CD8-positive, alpha-beta memory T cell (primary cell): ENCODE data around the gene IL2RA. TPM values are rescaled to one million over a fixed set of nuclear protein-coding genes. Genes with fewer than 3 reads are reported as not detected.

Source experiments
- CTCF ChIA-PET: fragments of 350-600 bp; sonication (Branson Sonifier 250); formaldehyde crosslinking; loops from one replicate; lab custom pipeline; 2021; ENCODE audit warnings: antibody characterized with exemption; lab: Charles Lee
- POLR2A ChIA-PET: fragments of 350-600 bp; sonication (Branson Sonifier 250); formaldehyde crosslinking; loops from one replicate; lab custom pipeline; 2021; ENCODE audit warnings: antibody characterized with exemption; lab: Charles Lee
- DNase-seq, 5 donors: peaks; one replicate each; pipeline versions ENCODE4 v3.0.0 to v3.0.0-alpha.2; 2020 to 2022; ENCODE audit warnings: mixed read lengths in 1 of 5
- H3K27ac ChIP-seq: one replicate; pipeline ENCODE4 v1.7.0; 2013; ENCODE audit warnings: low read depth, mild to moderate bottlenecking, low read length, moderate library complexity
- H3K27me3 ChIP-seq: 2 replicates; pipeline ENCODE4 v1.7.0; 2013; ENCODE audit warnings: low read length, mild to moderate bottlenecking; ENCODE audit not compliant: insufficient read depth, poor library complexity, severe bottlenecking
- H3K36me3 ChIP-seq: 2 replicates; pipeline ENCODE4 v1.7.0; 2013; ENCODE audit warnings: mild to moderate bottlenecking, low read length, moderate library complexity; ENCODE audit not compliant: insufficient read depth
- H3K4me1 ChIP-seq: 2 replicates; pipeline ENCODE4 v1.7.0; 2013; ENCODE audit warnings: mild to moderate bottlenecking, low read length, moderate library complexity; ENCODE audit not compliant: insufficient read depth
- H3K4me3 ChIP-seq: 2 replicates; pipeline ENCODE4 v1.7.0; 2013; ENCODE audit warnings: mild to moderate bottlenecking, low read length
- H3K9me3 ChIP-seq: 2 replicates; pipeline ENCODE4 v1.7.0; 2013; ENCODE audit warnings: mild to moderate bottlenecking, low read length
- H3K27ac Mint-ChIP-seq, 8 donors: one replicate each; pipeline ENCODE4 v1.8.0; 2020 to 2021; ENCODE audit warnings: mixed read lengths in 8 of 8, mild to moderate bottlenecking in 6 of 8, inconsistent platforms in 3 of 8, moderate library complexity in 3 of 8
- H3K27me3 Mint-ChIP-seq, 2 donors: one replicate each; pipeline ENCODE4 v1.8.0; 2020 to 2021; ENCODE audit warnings: mixed read lengths in 2 of 2, mild to moderate bottlenecking in 1 of 2, moderate library complexity in 1 of 2
- H3K36me3 Mint-ChIP-seq, 3 donors: one replicate each; pipeline ENCODE4 v1.8.0; 2020 to 2021; ENCODE audit warnings: mixed read lengths in 3 of 3, inconsistent platforms in 1 of 3, mild to moderate bottlenecking in 1 of 3
- H3K4me1 Mint-ChIP-seq, 3 donors: one replicate each; pipeline ENCODE4 v1.8.0; 2020 to 2021; ENCODE audit warnings: mixed read lengths in 3 of 3, inconsistent platforms in 1 of 3, mild to moderate bottlenecking in 1 of 3
- H3K4me3 Mint-ChIP-seq, 7 donors: one replicate each; pipeline ENCODE4 v1.8.0; 2020 to 2021; ENCODE audit warnings: mixed read lengths in 7 of 7, mild to moderate bottlenecking in 6 of 7, moderate library complexity in 4 of 7, inconsistent platforms in 2 of 7
- H3K9me3 Mint-ChIP-seq, 5 donors: one replicate each; pipeline ENCODE4 v1.8.0; 2020 to 2022; ENCODE audit warnings: mixed read lengths in 5 of 5, mild to moderate bottlenecking in 3 of 5, moderate library complexity in 2 of 5, inconsistent platforms in 1 of 5
- polyA plus RNA-seq: library from polyadenylated mRNA; unstranded; fragments of 300-500 nt; fragmentation: Illumina TruSeq; gene quantifications from one replicate; pipeline ENCODE4 v1.2.3, GENCODE V29; 2021
- total RNA-seq, 2 experiments: library from RNA; stranded (reverse); gene quantifications; one replicate each; pipeline ENCODE4 v1.2.3, GENCODE V29; 2021

The IL2RA gene
- total and polyA plus RNA-seq, 3 experiments from 2014 or later: 8.3 to 1,224 (median 1,178) TPM

GRCh38 chr10:6011558-6011957 is 50.6 kb downstream of the IL2RA start:
- Mint-ChIP-seq H3K4me3 (no peak overlapping the region), H3K36me3 (peaks cover 4 to 19% (median 9%) of the 10 kb centered on the region in 3 donors)
- POLR2A ChIA-PET: no interaction called here

GRCh38 chr10:6010569-6010968 is 51.6 kb downstream of the IL2RA start:
- H3K9me3 ChIP-seq: no peaks in the 10 kb centered on the region
- Mint-ChIP-seq H3K4me1 (peaks cover 10 to 14% (median 11%) of the 10 kb centered on the region in 3 donors), H3K4me3 (no peak overlapping the region), H3K27me3 (peaks cover 8 to 20% of the 10 kb centered on the region in 2 donors), H3K36me3 (peaks cover 4 to 21% (median 9%) of the 10 kb centered on the region in 3 donors), H3K9me3 (peaks cover 0 to 5% (median 2%) of the 10 kb centered on the region in 5 donors), H3K27ac (no peak overlapping the region)
- H3K27ac ChIP-seq: no peak overlapping the region
- no peak for DNase-seq
- no peak overlapping the region for H3K4me3 ChIP-seq
- POLR2A ChIA-PET: no interaction called here
- CTCF ChIA-PET: interaction anchor here (1.2 to 1.4 kb wide), 3 partner anchors 76 to 391 kb away, joined by 3 to 4 read pairs (median 3); no protein-coding TSS in a partner anchor
- H3K36me3 ChIP-seq: no peaks in the 10 kb centered on the region
- no peaks in the 10 kb centered on the region for H3K27me3 ChIP-seq
- H3K4me1 ChIP-seq: peaks cover 12% of the 10 kb centered on the region

More at GRCh38 chr10:6011558-6011957, 50.6 kb downstream of the IL2RA start:
- H3K9me3 ChIP-seq: no peaks in the 10 kb centered on the region
- no peaks in the 10 kb centered on the region for H3K27me3 ChIP-seq
- peaks cover 5 to 13% of the 10 kb centered on the region in 2 donors for H3K27me3 Mint-ChIP-seq
- peak overlapping the region in 2 of 8 donors; percentile 22 to 57 for H3K27ac Mint-ChIP-seq
- peaks cover 12% of the 10 kb centered on the region for H3K4me1 ChIP-seq
- H3K9me3 Mint-ChIP-seq: peaks cover 0 to 5% (median 1%) of the 10 kb centered on the region in 5 donors
- CTCF ChIA-PET: interaction anchor here (1.2 to 1.3 kb wide), 3 partner anchors 12 to 390 kb away, joined by 3 read pairs; no protein-coding TSS in a partner anchor
- DNase-seq: no peak
- H3K4me3 ChIP-seq: no peak overlapping the region
- peaks cover 14 to 19% (median 14%) of the 10 kb centered on the region in 3 donors for H3K4me1 Mint-ChIP-seq
- no peak overlapping the region for H3K27ac ChIP-seq
- no peaks in the 10 kb centered on the region for H3K36me3 ChIP-seq

GRCh38 chr10:6009961-6010360 is 52.2 kb downstream of the IL2RA start:
- Mint-ChIP-seq H3K9me3 (peaks cover 0 to 5% (median 2%) of the 10 kb centered on the region in 5 donors), H3K27ac (peak overlapping the region in 1 of 8 donors; percentile 29), H3K4me1 (peaks cover 10 to 11% (median 11%) of the 10 kb centered on the region in 3 donors), H3K4me3 (no peak overlapping the region), H3K27me3 (peaks cover 10 to 25% of the 10 kb centered on the region in 2 donors), H3K36me3 (peaks cover 4 to 21% (median 9%) of the 10 kb centered on the region in 3 donors)
- H3K4me3 ChIP-seq: no peak overlapping the region
- H3K27ac ChIP-seq: no peak overlapping the region
- ChIA-PET CTCF (interaction anchor here (1.3 to 1.4 kb wide), 2 partner anchors 76 to 81 kb away, joined by 3 to 4 read pairs; no protein-coding TSS in a partner anchor), POLR2A (no interaction called here)
- no peaks in the 10 kb centered on the region for H3K27me3 ChIP-seq
- no peaks in the 10 kb centered on the region for H3K9me3 ChIP-seq
- H3K36me3 ChIP-seq: no peaks in the 10 kb centered on the region
- H3K4me1 ChIP-seq: peaks cover 12% of the 10 kb centered on the region
- DNase-seq: no peak

GRCh38 chr10:6009150-6009549 is 53.0 kb downstream of the IL2RA start:
- DNase-seq: no peak
- CTCF ChIA-PET: no interaction called here

GRCh38 chr10:6008497-6009142 is 53.5 kb downstream of the IL2RA start:
- H3K27ac Mint-ChIP-seq: no peak overlapping the region
- Histone ChIP-seq H3K4me3 (no peak overlapping the region), H3K9me3 (no peaks in the 10 kb centered on the region), H3K4me1 (no peaks in the 10 kb centered on the region), H3K27me3 (no peaks in the 10 kb centered on the region), H3K27ac (no peak overlapping the region), H3K36me3 (no peaks in the 10 kb centered on the region)
- peaks cover 4 to 21% (median 9%) of the 10 kb centered on the region in 3 donors for H3K36me3 Mint-ChIP-seq
- CTCF ChIA-PET: no interaction called here
- no peaks in the 10 kb centered on the region for H3K4me1 Mint-ChIP-seq
- no peak for DNase-seq
- H3K27me3 Mint-ChIP-seq: peaks cover 13 to 30% of the 10 kb centered on the region in 2 donors
- POLR2A ChIA-PET: no interaction called here
- H3K4me3 Mint-ChIP-seq: peak overlapping the region in 1 of 7 donors; percentile 32
- H3K9me3 Mint-ChIP-seq: peaks cover 0 to 5% (median 2%) of the 10 kb centered on the region in 5 donors

More at GRCh38 chr10:6009150-6009549, 53.0 kb downstream of the IL2RA start:
- peaks cover 13 to 25% of the 10 kb centered on the region in 2 donors for H3K27me3 Mint-ChIP-seq
- Histone ChIP-seq H3K4me1 (peaks cover 4% of the 10 kb centered on the region), H3K4me3 (no peak overlapping the region), H3K27me3 (no peaks in the 10 kb centered on the region), H3K9me3 (no peaks in the 10 kb centered on the region), H3K36me3 (no peaks in the 10 kb centered on the region), H3K27ac (no peak overlapping the region)
- POLR2A ChIA-PET: no interaction called here
- no peak overlapping the region for H3K27ac Mint-ChIP-seq
- peak overlapping the region in 1 of 7 donors; percentile 6 for H3K4me3 Mint-ChIP-seq
- H3K36me3 Mint-ChIP-seq: peaks cover 4 to 21% (median 9%) of the 10 kb centered on the region in 3 donors
- peaks cover 0 to 5% (median 2%) of the 10 kb centered on the region in 5 donors for H3K9me3 Mint-ChIP-seq
- H3K4me1 Mint-ChIP-seq: peaks cover 3% of the 10 kb centered on the region in 3 donors

- H3K27ac Mint-ChIP-seq: no peak overlapping the region
- no peaks in the 10 kb centered on the region for H3K27me3 ChIP-seq
- peaks cover 0 to 2% (median 2%) of the 10 kb centered on the region in 3 donors for H3K4me1 Mint-ChIP-seq
- no peak for DNase-seq
- H3K36me3 ChIP-seq: no peaks in the 10 kb centered on the region
- POLR2A ChIA-PET: no interaction called here
- peaks cover under 1 to 21% (median 3%) of the 10 kb centered on the region in 3 donors for H3K36me3 Mint-ChIP-seq
- no peak overlapping the region for H3K4me3 ChIP-seq
- H3K4me3 Mint-ChIP-seq: no peak overlapping the region
- no peak overlapping the region for H3K27ac ChIP-seq
- H3K4me1 ChIP-seq: no peaks in the 10 kb centered on the region
- H3K9me3 ChIP-seq: no peaks in the 10 kb centered on the region
- H3K9me3 Mint-ChIP-seq: peaks cover 0 to 5% (median 2%) of the 10 kb centered on the region in 5 donors
- CTCF ChIA-PET: interaction anchor here (0.8 to 1.3 kb wide), 4 partner anchors 10 to 83 kb away, joined by 3 read pairs; no protein-coding TSS in a partner anchor
- H3K27me3 Mint-ChIP-seq: peaks cover 11 to 30% of the 10 kb centered on the region in 2 donors
These were observed 55.2 kb downstream of the IL2RA start for GRCh38 chr10:6006991-6007390.

GRCh38 chr10:6006546-6006945 is 55.6 kb downstream of the IL2RA start:
- Mint-ChIP-seq H3K36me3 (peaks cover 0 to 21% (median 0%) of the 10 kb centered on the region in 3 donors), H3K9me3 (peaks cover 0 to 5% (median 0%) of the 10 kb centered on the region in 5 donors), H3K27ac (no peak overlapping the region), H3K4me1 (peaks cover 0 to 7% (median 3%) of the 10 kb centered on the region in 3 donors), H3K27me3 (peaks cover 11 to 30% of the 10 kb centered on the region in 2 donors), H3K4me3 (peak overlapping the region in 1 of 7 donors; percentile 10)
- no peak overlapping the region for H3K27ac ChIP-seq
- H3K27me3 ChIP-seq: no peaks in the 10 kb centered on the region
- DNase-seq: no peak
- no peak overlapping the region for H3K4me3 ChIP-seq
- H3K9me3 ChIP-seq: no peaks in the 10 kb centered on the region
- no peaks in the 10 kb centered on the region for H3K4me1 ChIP-seq
- H3K36me3 ChIP-seq: no peaks in the 10 kb centered on the region
- ChIA-PET POLR2A (no interaction called here), CTCF (interaction anchor here (1.1 to 1.3 kb wide), 3 partner anchors 10 to 83 kb away, joined by 3 read pairs; no protein-coding TSS in a partner anchor)
